HepG2 (cell line): Measurements from ENCODE around the gene TCTA. TPM values are rescaled to one million over a fixed set of nuclear protein-coding genes. Genes with fewer than 3 reads are reported as not detected.

Experiments
- AGO1 ChIP-seq: fragments of 200-400 bp; formaldehyde crosslinking; IDR thresholded peaks from 2 replicates; pipeline ENCODE4 v1.6.1; 2017; ENCODE audit warnings: mild to moderate bottlenecking, low read depth, low read length, moderate library complexity; ENCODE audit not compliant: poor library complexity, severe bottlenecking
- ARHGAP35 ChIP-seq: sonication (generic); formaldehyde crosslinking; IDR thresholded peaks from 2 replicates; pipeline ENCODE4 v1.9.0; 2022; ENCODE audit warnings: mild to moderate bottlenecking, inconsistent platforms, moderate library complexity, missing genetic modification reagents, borderline replicate concordance
- ELF3 ChIP-seq: IDR thresholded peaks from 2 replicates; pipeline ENCODE4 v1.6.1; 2016; ENCODE audit warnings: missing genetic modification reagents, missing compliant biosample characterization
- GTF3A ChIP-seq: sonication (generic); formaldehyde crosslinking; conservative IDR thresholded peaks from 2 replicates; pipeline ENCODE4 v1.4.0; 2020; ENCODE audit warnings: mild to moderate bottlenecking, missing genetic modification reagents
- HIC2 ChIP-seq: sonication (generic); formaldehyde crosslinking; IDR thresholded peaks from 2 replicates; pipeline ENCODE4 v1.9.0; 2022; ENCODE audit warnings: low read depth, missing genetic modification reagents
- KAT7 ChIP-seq: IDR thresholded peaks from 2 replicates; pipeline ENCODE4 v1.6.1; 2018; ENCODE audit warnings: borderline replicate concordance, missing compliant biosample characterization
- MED13 ChIP-seq: sonication (generic); formaldehyde crosslinking; IDR thresholded peaks from 2 replicates; pipeline ENCODE4 v1.5.0; 2020; ENCODE audit warnings: missing genetic modification reagents
- ONECUT2 ChIP-seq: sonication (generic); formaldehyde crosslinking; IDR thresholded peaks from 2 replicates; pipeline ENCODE4 v1.4.0; 2020; ENCODE audit warnings: missing genetic modification reagents
- REPIN1 ChIP-seq: sonication (generic); formaldehyde crosslinking; IDR thresholded peaks from 2 replicates; pipeline ENCODE4 v1.8.0; 2022; ENCODE audit warnings: missing genetic modification reagents, low read depth, mild to moderate bottlenecking, borderline replicate concordance
- RXRB ChIP-seq: IDR thresholded peaks from 2 replicates; pipeline ENCODE4 v1.6.1; 2016; ENCODE audit warnings: borderline replicate concordance, missing genetic modification reagents, missing compliant biosample characterization
- SAP130 ChIP-seq: IDR thresholded peaks from 2 replicates; pipeline ENCODE4 v1.6.1; 2016; ENCODE audit warnings: low read depth
- STAG1 ChIP-seq: sonication (generic); formaldehyde crosslinking; IDR thresholded peaks from 2 replicates; pipeline ENCODE4 v1.4.0; 2020; ENCODE audit warnings: missing genetic modification reagents
- STAT5B ChIP-seq: sonication (generic); formaldehyde crosslinking; IDR thresholded peaks from 2 replicates; pipeline ENCODE4 v1.4.0; 2020; ENCODE audit warnings: missing genetic modification reagents
- ZEB1 ChIP-seq: IDR thresholded peaks from 2 replicates; pipeline ENCODE4 v1.6.1; 2012; ENCODE audit warnings: mild to moderate bottlenecking, low read depth, inconsistent platforms; ENCODE audit not compliant: insufficient replicate concordance
- ZNF256 ChIP-seq: sonication (generic); formaldehyde crosslinking; conservative IDR thresholded peaks from 2 replicates; pipeline ENCODE4 v1.4.0; 2020; ENCODE audit warnings: missing genetic modification reagents
- ZNF331 ChIP-seq: sonication (generic); formaldehyde crosslinking; IDR thresholded peaks from 2 replicates; pipeline ENCODE4 v1.4.0; 2020; ENCODE audit warnings: missing genetic modification reagents
- ZNF441 ChIP-seq: sonication (generic); formaldehyde crosslinking; IDR thresholded peaks from 2 replicates; pipeline ENCODE4 v1.7.0; 2021; ENCODE audit warnings: missing genetic modification reagents, borderline replicate concordance
- ZNF513 ChIP-seq: sonication (generic); formaldehyde crosslinking; conservative IDR thresholded peaks from 2 replicates; pipeline ENCODE4 v1.5.0; 2020; ENCODE audit warnings: missing genetic modification reagents
- ZNF580 ChIP-seq: IDR thresholded peaks from 2 replicates; pipeline ENCODE4 v1.6.1; 2016; ENCODE audit warnings: low read depth, borderline replicate concordance
- ZSCAN22 ChIP-seq: sonication (generic); formaldehyde crosslinking; IDR thresholded peaks from 2 replicates; pipeline ENCODE4 v1.4.0; 2020; ENCODE audit warnings: mild to moderate bottlenecking, missing genetic modification reagents
- polyA plus RNA-seq, 8 experiments: library from polyadenylated mRNA; depleted of rRNA in 3 of 8; stranded (reverse) in 7 of 8; unstranded in 1 of 8; fragments of >200 nt; fragmentation: Illumina TruSeq in 4 of 8; extraction: Trizol in 4 of 8; gene quantifications; 2 replicates each; pipeline versions ENCODE4 v1.2.1 to v1.2.3, GENCODE V29; 2011 to 2016; ENCODE audit warnings: low read depth in 4 of 8, missing spikeins in 1 of 8, mixed read lengths in 1 of 8; ENCODE audit not compliant: insufficient read depth in 1 of 8
- total RNA-seq, 5 experiments: library from RNA; depleted of rRNA; stranded (reverse); fragments of >200 nt; fragmentation: Illumina TruSeq; extraction: Trizol; gene quantifications; 2 replicates each; pipeline ENCODE4 v1.2.3, GENCODE V29; 2016; ENCODE audit warnings: low read depth in 1 of 5
- TF ChIP-seq, protein P1 (sequence below): sonication (generic); formaldehyde crosslinking; IDR thresholded peaks from 2 replicates; pipeline ENCODE4 v1.5.0; 2020; ENCODE audit warnings: mild to moderate bottlenecking, missing genetic modification reagents, borderline replicate concordance
- TF ChIP-seq, protein P2 (sequence below): IDR thresholded peaks from 2 replicates; pipeline ENCODE4 v1.4.0; 2020; ENCODE audit warnings: mild to moderate bottlenecking, missing genetic modification reagents

TCTA gene
- total and polyA plus RNA-seq, 2 of the 13 experiments (the other 11 are each of a cell fraction or from before 2014, with no cell fraction given) = 8.3 to 13.2 TPM

DNA sequence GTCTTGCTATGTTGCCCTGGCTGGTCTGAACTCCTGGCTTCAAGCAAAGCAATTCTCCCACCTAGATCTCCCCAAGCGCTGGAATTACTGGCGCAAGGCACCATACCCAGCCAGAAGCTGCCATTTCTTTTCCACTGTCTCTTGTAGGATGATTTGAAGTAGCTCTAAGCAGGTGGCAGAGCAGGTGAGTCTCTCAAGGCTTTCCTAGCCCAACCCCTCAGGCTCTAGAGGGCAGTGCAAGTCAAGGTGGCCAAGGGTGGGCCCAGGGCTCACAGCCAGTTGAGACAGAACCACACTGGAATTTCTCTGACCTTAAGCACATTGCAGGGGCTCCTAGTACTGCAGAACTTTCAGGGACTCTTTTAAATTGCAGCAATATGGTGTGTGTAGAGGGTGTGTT lies 42.2 kb downstream of the TCTA start (continued):
- no peak for TF ChIP-seq HIC2 (CRISPR knock-in tag)
- TF ChIP-seq, protein P1, sequence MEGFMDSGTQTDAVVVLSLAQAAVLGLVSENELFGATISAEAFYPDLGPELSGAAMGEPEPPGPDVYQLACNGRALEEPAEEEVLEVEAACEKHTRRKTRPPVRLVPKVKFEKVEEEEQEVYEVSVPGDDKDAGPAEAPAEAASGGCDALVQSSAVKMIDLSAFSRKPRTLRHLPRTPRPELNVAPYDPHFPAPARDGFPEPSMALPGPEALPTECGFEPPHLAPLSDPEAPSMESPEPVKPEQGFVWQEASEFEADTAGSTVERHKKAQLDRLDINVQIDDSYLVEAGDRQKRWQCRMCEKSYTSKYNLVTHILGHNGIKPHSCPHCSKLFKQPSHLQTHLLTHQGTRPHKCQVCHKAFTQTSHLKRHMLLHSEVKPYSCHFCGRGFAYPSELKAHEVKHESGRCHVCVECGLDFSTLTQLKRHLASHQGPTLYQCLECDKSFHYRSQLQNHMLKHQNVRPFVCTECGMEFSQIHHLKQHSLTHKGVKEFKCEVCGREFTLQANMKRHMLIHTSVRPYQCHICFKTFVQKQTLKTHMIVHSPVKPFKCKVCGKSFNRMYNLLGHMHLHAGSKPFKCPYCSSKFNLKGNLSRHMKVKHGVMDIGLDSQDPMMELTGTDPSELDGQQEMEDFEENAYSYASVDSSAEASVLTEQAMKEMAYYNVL (CRISPR knock-in tag) = 0 out of 2 replicates have a peak, but pooled peaks have one; percentile 44
- no peak for TF ChIP-seq ZNF441 (CRISPR knock-in tag)
- no peak for TF ChIP-seq REPIN1 (CRISPR knock-in tag)
- TF ChIP-seq ONECUT2 (CRISPR knock-in tag) = no peak
- no peak for TF ChIP-seq ARHGAP35 (CRISPR knock-in tag)
- TF ChIP-seq ZNF331 (CRISPR knock-in tag) = 0 out of 2 replicates have a peak, but pooled peaks have one; percentile 26
- TF ChIP-seq ZSCAN22 (CRISPR knock-in tag) = no peak
- no peak for TF ChIP-seq ZNF513 (CRISPR knock-in tag)
- TF ChIP-seq, protein P2, sequence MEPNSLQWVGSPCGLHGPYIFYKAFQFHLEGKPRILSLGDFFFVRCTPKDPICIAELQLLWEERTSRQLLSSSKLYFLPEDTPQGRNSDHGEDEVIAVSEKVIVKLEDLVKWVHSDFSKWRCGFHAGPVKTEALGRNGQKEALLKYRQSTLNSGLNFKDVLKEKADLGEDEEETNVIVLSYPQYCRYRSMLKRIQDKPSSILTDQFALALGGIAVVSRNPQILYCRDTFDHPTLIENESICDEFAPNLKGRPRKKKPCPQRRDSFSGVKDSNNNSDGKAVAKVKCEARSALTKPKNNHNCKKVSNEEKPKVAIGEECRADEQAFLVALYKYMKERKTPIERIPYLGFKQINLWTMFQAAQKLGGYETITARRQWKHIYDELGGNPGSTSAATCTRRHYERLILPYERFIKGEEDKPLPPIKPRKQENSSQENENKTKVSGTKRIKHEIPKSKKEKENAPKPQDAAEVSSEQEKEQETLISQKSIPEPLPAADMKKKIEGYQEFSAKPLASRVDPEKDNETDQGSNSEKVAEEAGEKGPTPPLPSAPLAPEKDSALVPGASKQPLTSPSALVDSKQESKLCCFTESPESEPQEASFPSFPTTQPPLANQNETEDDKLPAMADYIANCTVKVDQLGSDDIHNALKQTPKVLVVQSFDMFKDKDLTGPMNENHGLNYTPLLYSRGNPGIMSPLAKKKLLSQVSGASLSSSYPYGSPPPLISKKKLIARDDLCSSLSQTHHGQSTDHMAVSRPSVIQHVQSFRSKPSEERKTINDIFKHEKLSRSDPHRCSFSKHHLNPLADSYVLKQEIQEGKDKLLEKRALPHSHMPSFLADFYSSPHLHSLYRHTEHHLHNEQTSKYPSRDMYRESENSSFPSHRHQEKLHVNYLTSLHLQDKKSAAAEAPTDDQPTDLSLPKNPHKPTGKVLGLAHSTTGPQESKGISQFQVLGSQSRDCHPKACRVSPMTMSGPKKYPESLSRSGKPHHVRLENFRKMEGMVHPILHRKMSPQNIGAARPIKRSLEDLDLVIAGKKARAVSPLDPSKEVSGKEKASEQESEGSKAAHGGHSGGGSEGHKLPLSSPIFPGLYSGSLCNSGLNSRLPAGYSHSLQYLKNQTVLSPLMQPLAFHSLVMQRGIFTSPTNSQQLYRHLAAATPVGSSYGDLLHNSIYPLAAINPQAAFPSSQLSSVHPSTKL (CRISPR knock-in tag) = 0 out of 2 replicates have a peak, but pooled peaks have one; percentile 20
- no peak for TF ChIP-seq KAT7 (CRISPR knock-in tag)
- TF ChIP-seq STAT5B (CRISPR knock-in tag) = no peak
- peak; percentile 29; the same call in 1 of the 2 replicates for TF ChIP-seq RXRB
- peak; percentile 90 for TF ChIP-seq STAG1 (CRISPR knock-in tag)
- no peak for TF ChIP-seq MED13 (CRISPR knock-in tag)
- TF ChIP-seq ELF3 (CRISPR knock-in tag) = 0 out of 2 replicates have a peak, but pooled peaks have one; percentile 17
- no peak for TF ChIP-seq GTF3A (CRISPR knock-in tag)
- no peak for TF ChIP-seq SAP130 (CRISPR knock-in tag)
- no peak for TF ChIP-seq AGO1
- 0 out of 2 replicates have a peak, but pooled peaks have one; percentile 53 for TF ChIP-seq ZNF580
- TF ChIP-seq ZNF256 = no peak
- no peak for TF ChIP-seq ZEB1
